Right ventricle myocardium superior (tissue), 1 donor: ENCODE data around the gene ZBTB42. TPM values are rescaled to one million over a fixed set of nuclear protein-coding genes. Genes with fewer than 3 reads are reported as not detected.

ENCODE experiments used
- ATAC-seq: fragments of 200-7000 bp; cut with Tn5 transposase; one replicate; pipeline ENCODE4 v1.9.1; 2020; ENCODE audit warnings: mild to moderate bottlenecking; ENCODE audit not compliant: poor library complexity
- DNase-seq: peaks from one replicate; pipeline ENCODE4 v3.0.0-alpha.2; 2020
- intact Hi-C: fragments of 100-400 bp; cut with DNase I; formaldehyde crosslinking; loops from one replicate; pipeline ENCODE4 v1.11.2; 2022
- total RNA-seq: library from RNA; stranded (reverse); fragmentation: NEBNext Ultra II Directional; extraction: Animal tissue kit (Norgen Biotek cat#: 25700); gene quantifications from one replicate; pipeline ENCODE4 v1.2.1, GENCODE V29; 2021
- donor health status: DM: no; HTN: yes; CAD: no; lungs with severe emphysema.

The ZBTB42 gene
- total RNA-seq, 1 donor from 2014 or later = 5.0 TPM

DNA sequence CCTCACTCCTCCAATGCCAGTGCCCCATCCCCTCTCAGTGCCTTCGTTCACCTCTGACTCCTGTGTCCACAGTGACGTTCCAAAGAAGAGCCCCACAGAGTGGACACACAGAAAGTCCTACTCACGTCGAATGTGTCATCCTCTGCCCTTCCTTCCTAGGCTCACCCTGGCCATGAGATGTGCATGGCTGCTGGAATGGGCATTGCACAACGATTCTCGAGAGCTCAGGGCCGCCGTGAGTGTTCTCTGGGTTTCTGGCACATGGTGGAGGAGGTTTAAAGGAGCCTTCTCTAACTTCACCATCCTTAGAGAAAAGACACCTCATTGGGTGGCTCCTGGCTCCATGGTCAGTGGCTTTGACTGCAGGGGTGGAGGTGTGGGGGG lies 51.4 kb downstream of the ZBTB42 start:
- intact Hi-C loops = no loop called here
- DNase-seq (no peak), ATAC-seq (no peak)

Other genes with a start within 250 kb of the ZBTB42 start
- 42.5 TPM for gene C14orf180, start 221.3 kb upstream of the ZBTB42 start, total RNA-seq
- gene TMEM179, start 196.3 kb upstream of the ZBTB42 start, total RNA-seq = not detected
- 28.3 TPM for gene INF2, start 111.5 kb upstream of the ZBTB42 start, total RNA-seq
- 215 TPM for gene ADSS1, start 76.9 kb upstream of the ZBTB42 start, total RNA-seq
- 60.7 TPM for gene SIVA1, start 48.0 kb upstream of the ZBTB42 start, total RNA-seq
- gene AKT1, start 5.4 kb upstream of the ZBTB42 start, total RNA-seq = 120 TPM
- gene CEP170B, start 64.2 kb downstream of the ZBTB42 start, total RNA-seq = 9.5 TPM
- gene PLD4, start 123.8 kb downstream of the ZBTB42 start, total RNA-seq = 0.13 TPM
- gene AHNAK2, start 177.3 kb downstream of the ZBTB42 start, total RNA-seq = 2.6 TPM
- 1.5 TPM for gene CLBA1, start 184.7 kb downstream of the ZBTB42 start, total RNA-seq
- gene CDCA4, start 220.0 kb downstream of the ZBTB42 start, total RNA-seq = 1.6 TPM